NOMO-1 treated with DMSO at 0.1 percent for 48 hours (cell line): ENCODE results near the gene PRKAR2A.
"Not testable (repeated sequence)": the region's sequence is repeated elsewhere in the genome, so short reads cannot be mapped to it uniquely, and the experiment has no call there.

Source experiments
- DNase-seq: peaks from one replicate; lab custom pipeline; 2025; ENCODE audit not compliant: unreplicated experiment; lab: John Stamatoyannopoulos, UW

PRKAR2A gene

GRCh38 chr3:48782046-48782445 lies 65.6 kb downstream of the PRKAR2A start:
- DNase-seq = no peak

DNA sequence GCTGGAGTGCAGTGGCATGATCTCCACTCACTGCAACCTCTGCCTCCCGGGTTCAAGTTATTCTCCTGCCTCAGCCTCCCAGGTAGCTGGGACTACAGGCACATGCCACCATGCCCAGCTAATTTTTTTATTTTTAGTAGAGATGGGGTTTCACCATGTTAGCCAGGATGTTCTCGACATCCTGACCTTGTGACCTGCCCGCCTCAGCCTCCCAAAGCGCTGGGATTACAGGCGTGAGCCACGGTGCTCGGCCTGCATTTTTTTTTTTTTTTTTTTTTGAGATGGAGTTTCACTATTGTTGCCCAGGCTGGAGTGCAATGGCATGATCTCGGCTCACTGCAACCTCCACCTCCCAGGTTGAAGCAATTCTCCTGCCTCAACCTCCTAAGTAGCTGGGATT lies 69.1 kb downstream of the PRKAR2A start:
- DNase-seq = not testable (repeated sequence)

DNA sequence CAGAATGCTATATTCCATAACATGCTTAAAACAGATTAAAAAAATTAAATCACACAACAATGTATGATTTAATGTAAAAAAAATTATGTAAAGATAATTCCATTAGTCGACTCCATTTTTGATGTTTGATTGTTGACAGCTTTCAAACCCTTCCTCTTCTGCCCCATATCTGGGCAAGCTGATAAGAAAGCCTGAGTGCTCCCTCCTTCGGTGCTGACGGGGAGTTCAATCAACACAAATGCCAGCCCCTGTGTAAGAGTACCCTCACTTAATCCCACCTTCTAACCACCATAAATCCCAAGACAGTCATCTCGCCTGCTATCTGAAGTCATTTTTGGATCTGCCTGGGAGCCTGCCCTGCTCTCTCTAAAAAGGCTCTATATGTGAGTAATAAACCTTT lies 70.8 kb downstream of the PRKAR2A start:
- no peak for DNase-seq

DNA sequence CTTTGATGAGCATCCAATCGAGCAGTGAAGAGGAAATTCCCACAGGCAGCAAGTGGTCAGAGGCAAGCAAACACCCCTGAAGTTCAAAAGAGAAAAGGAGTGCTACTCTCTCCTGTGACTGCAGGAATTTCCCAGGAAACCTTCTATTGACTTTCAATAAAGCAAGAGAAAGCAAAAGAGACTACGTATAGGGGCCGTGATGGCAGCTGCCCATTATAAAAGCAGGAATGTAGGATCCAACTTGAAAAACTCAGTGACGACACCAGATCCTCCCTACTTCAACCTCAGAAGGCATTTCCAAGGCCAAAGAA lies 77.5 kb downstream of the PRKAR2A start:
- DNase-seq = no peak

- peak; percentile 2 for DNase-seq
Measured at GRCh38 chr3:48765376-48765775, 82.3 kb downstream of the PRKAR2A start.

- DNase-seq = no peak
Measured at GRCh38 chr3:48762816-48763215, 84.9 kb downstream of the PRKAR2A start.

GRCh38 chr3:48759991-48760540 lies 87.6 kb downstream of the PRKAR2A start:
- not testable (repeated sequence) for DNase-seq

- DNase-seq = not testable (repeated sequence)
Measured at GRCh38 chr3:48759531-48759930, 88.1 kb downstream of the PRKAR2A start.

GRCh38 chr3:48759071-48759470 lies 88.6 kb downstream of the PRKAR2A start:
- no peak for DNase-seq

DNA sequence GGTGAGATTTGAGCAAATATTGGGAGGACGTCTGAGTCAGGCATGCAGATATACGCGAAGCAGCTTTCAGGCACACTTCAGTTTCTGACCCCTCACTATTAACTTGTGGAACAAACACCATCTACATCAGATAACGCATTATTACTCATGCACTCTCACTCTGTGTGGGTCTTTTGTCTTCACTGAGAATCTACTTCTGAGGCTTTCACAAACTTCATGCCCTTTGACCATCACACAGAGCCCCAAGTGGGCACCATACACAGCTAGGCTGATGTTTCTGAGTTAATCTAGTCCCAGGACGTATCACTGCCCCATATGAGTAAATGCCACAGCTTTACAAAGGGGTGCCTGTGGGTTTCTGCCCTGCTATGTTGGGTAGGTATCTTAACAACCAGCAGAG lies 91.0 kb downstream of the PRKAR2A start:
- DNase-seq = no peak

DNA sequence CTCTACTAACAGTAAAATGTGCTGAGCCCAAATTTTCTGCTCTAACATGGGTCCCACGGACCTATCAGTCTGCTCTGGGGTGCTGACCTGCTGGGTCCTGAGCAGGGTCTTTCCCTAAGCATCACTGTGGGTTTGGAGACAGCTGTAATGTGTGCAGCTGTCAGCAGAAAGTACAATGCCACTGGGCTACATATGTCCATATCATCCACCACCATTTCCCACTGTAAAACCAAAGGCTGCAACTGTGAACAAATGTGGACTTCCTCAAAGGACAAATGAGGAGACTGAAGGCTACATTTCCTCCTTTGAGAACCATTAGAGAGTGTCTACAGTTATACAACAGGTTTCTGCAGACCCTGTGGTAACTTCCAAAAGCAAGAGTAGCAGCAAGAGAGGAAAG lies 96.8 kb downstream of the PRKAR2A start:
- peak; percentile 63 for DNase-seq

- DNase-seq = peak; percentile 86
Measured at GRCh38 chr3:48748754-48749153, 98.9 kb downstream of the PRKAR2A start.

DNA sequence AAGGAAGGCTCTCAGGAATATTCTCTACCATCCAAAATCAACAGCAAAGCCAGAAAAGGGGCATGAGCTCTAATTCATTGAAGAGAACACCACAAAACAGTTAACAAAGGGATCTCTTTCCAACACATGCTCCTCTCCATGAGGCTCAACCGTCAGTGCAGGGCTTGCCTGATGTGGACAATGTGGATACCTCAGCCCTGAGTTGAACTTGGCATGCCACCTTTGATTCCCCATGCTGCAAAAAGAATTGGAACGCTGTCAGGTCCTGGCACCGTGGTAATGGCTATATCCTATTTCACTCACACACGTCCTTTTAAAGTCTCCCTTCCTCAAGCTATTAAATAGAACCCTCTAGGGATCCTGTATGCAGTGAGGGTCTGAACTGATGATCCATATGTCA lies 100.0 kb downstream of the PRKAR2A start:
- DNase-seq = no peak

GRCh38 chr3:48747015-48747615 lies 100.6 kb downstream of the PRKAR2A start:
- no peak for DNase-seq

- no peak for DNase-seq
Measured at GRCh38 chr3:48743773-48744172, 103.9 kb downstream of the PRKAR2A start.

GRCh38 chr3:48741226-48741625 lies 106.4 kb downstream of the PRKAR2A start:
- DNase-seq = not testable (repeated sequence)

GRCh38 chr3:48739955-48740823 lies 107.5 kb downstream of the PRKAR2A start:
- DNase-seq = no peak

DNA sequence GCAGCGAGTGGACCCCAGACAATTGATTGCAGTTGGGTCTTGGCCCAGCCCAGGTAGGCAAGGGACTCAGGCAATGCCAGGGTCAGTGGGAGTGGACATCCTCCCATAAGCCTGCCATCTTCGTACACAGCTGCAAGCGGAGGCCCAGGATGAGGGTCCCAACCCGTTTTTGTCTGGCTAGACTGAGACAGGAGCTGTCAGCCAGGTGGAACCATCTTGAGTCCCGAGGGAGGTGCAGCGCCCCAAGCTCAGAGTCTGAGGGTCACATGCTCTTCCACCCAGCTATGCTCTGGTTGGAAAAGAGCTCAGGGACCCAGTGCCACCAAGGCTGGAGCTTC lies 108.1 kb downstream of the PRKAR2A start:
- DNase-seq = no peak

DNA sequence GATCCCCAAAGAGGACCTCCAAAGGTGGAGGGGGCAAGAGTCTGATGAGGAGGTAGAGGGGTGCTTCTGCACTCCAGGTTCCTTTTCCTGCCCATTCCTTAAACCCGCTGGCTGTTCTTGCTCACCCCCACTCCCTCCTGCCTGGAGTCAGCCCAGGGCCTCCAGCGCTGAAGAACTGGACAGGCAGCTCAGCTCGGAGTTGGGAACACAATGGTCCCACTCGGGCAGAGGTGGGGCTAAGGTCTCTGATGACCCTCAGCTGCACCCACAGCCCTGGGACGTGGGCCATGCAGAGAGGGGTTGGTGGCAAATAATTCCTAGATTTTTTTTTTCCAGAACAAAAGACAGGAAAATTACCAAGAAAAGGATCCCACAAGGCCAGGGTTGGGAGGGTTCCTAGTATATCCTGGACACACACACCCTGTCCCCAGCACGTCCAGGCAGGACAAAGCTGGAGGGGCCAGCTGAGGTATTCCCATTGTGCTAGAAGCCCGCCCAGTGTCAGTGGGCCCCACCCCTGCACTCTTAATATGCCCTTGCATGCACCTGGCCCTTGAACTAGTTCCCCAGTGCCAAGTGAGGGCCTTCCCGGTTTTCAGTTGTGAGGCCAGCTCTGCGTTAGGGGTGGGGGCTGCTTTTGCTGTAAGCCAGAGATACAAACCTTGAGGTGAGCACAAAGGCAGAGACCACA lies 108.6 kb downstream of the PRKAR2A start:
- no peak for DNase-seq

GRCh38 chr3:48738144-48738536 lies 109.5 kb downstream of the PRKAR2A start:
- DNase-seq = no peak

GRCh38 chr3:48735075-48735767 lies 112.5 kb downstream of the PRKAR2A start:
- peak; percentile 6 for DNase-seq
